Measurements from ENCODE around the gene PTPRJ.

Gene PTPRJ

GRCh38 chr11:48063424-48063978, 83.1 kb downstream of the PTPRJ start:
- peak; percentile 96 for DNase-seq (ENCODE audit: low read depth)

DNA sequence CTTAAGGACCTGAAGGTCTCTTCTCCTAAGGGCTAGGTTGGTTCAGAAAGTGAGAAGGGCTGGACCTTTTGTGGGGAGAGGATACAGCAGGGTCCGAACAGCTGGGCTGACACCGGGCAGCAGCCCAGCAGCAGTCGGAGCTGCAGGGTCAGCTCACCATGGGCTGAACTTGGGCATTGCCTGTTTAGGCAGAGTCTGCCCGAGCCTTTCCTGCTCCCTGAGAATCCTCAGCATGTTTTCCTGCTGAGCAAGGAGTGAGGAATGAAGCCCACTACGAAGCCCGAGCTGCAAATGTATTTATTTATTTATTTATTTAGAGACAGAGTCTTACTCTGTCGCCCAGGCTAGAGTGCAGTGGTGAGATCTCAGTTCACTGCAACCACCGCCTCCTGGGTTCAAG, 83.9 kb downstream of the PTPRJ start:
- no peak for DNase-seq (ENCODE audit: low read depth)
- H3K4me3 ChIP-seq (ENCODE audit: control insufficient read depth, low read depth, low read length) = peak overlapping the region; percentile 1; the same call in 1 of the 2 replicates
- TF ChIP-seq, protein P1, sequence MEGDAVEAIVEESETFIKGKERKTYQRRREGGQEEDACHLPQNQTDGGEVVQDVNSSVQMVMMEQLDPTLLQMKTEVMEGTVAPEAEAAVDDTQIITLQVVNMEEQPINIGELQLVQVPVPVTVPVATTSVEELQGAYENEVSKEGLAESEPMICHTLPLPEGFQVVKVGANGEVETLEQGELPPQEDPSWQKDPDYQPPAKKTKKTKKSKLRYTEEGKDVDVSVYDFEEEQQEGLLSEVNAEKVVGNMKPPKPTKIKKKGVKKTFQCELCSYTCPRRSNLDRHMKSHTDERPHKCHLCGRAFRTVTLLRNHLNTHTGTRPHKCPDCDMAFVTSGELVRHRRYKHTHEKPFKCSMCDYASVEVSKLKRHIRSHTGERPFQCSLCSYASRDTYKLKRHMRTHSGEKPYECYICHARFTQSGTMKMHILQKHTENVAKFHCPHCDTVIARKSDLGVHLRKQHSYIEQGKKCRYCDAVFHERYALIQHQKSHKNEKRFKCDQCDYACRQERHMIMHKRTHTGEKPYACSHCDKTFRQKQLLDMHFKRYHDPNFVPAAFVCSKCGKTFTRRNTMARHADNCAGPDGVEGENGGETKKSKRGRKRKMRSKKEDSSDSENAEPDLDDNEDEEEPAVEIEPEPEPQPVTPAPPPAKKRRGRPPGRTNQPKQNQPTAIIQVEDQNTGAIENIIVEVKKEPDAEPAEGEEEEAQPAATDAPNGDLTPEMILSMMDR (IDR thresholded peaks at IDR 0.05; ENCODE audit: control insufficient read depth, insufficient read depth, low read depth, low read length, missing control alignments) = no peak

More at GRCh38 chr11:48063424-48063978, 83.1 kb downstream of the PTPRJ start:
- TF ChIP-seq, protein P1 (IDR thresholded peaks at IDR 0.05; ENCODE audit: control insufficient read depth, insufficient read depth, low read depth, low read length, missing control alignments) = no peak
- H3K4me3 ChIP-seq (ENCODE audit: control insufficient read depth, low read depth, low read length) = no peak overlapping the region

DNA sequence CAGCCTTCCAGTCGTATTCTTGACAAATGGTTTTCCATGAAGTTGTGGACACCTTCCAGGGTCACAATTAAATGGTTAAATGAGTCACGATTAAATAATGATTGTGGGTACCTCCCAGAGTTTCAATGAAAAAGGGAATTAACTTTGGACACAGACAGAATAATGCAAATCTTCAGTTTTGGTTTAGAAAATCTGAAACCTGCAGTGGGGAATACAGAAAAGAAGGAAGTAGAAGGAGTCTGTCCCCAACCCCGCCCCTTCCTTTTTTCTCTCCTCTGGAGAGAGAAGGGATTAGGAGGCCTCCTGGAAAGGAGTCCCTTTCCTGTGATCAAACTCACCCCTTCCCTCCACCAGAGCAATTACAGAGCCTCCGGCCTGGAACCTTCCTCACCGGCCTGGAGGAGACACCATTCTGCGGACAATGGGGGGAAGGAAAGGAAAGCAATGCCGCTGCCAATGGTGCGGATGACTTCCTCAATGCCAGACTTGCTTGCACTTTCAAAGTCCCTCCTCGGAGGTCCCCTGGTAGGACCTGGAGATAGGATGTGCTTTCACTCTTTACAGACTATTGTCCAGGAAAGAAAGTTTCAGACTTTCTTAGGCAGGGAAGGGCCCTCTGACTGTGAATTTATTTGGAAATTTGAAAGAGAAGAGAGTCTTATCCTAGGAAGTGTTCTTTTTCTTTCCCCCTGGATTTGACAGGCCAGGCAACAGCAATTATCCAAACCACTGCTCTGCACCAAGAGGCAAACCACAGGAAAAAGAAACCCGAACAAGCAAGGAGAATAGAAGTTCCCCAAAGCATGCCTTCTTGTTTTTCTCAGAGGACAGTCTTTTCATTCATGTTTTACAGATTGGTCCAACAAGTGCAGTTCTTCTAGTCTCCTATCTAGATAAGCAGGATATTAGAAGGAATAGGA, 86.8 kb downstream of the PTPRJ start:
- TF ChIP-seq, protein P1 (IDR thresholded peaks at IDR 0.05; ENCODE audit: control insufficient read depth, insufficient read depth, low read depth, low read length, missing control alignments) = no peak
- no peak overlapping the region for H3K4me3 ChIP-seq (ENCODE audit: control insufficient read depth, low read depth, low read length)
- no peak for DNase-seq (ENCODE audit: low read depth)

DNA sequence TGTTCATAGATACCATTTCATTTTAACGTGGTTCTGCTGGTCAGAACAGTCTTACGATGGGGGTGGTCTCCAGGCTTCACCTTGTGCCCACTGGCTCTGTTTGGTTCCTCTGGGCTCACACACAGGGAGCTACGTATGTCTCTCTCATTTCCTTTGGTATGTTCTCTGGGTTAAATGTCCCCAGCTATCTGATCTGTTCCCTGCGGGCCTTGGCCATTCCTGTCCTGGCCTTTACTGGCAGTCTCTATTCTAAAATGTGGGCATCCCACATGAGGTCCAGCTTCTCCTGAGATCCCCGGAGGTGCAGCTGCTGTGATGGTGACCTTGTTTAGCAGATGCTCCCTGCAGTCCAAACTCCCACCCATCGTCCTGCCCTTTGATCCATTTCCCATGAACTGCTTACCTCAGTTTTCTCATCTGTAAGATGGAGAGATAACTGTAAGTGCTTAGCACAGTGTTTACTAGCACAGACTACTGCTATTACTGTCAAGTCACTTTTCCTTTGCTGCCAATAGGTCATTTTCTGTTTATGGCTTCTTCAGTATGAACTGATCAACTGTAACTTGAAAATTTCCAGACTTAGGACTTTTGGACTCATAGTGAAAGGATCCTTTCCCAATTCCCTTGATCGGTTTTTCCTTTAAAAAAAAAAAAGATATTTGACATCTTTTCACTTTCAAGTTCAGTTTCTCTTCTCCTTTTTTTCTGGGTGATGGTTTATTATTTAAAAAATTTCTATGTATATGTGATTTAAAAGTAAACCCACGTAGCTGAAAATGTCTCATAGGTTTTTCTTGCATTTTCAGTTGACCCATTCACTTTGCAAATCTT, 92.9 kb downstream of the PTPRJ start:
- TF ChIP-seq, protein P1 (IDR thresholded peaks at IDR 0.05; ENCODE audit: control insufficient read depth, insufficient read depth, low read depth, low read length, missing control alignments) = no peak
- no peak overlapping the region for H3K4me3 ChIP-seq (ENCODE audit: control insufficient read depth, low read depth, low read length)

GRCh38 chr11:48074425-48075181, 94.2 kb downstream of the PTPRJ start:
- no peak for DNase-seq (ENCODE audit: low read depth)
- TF ChIP-seq, protein P1 (IDR thresholded peaks at IDR 0.05; ENCODE audit: control insufficient read depth, insufficient read depth, low read depth, low read length, missing control alignments) = no peak
- H3K4me3 ChIP-seq (ENCODE audit: control insufficient read depth, low read depth, low read length) = no peak overlapping the region

More for the DNA sequence above, 92.9 kb downstream of the PTPRJ start:
- no peak for DNase-seq (ENCODE audit: low read depth)

DNA sequence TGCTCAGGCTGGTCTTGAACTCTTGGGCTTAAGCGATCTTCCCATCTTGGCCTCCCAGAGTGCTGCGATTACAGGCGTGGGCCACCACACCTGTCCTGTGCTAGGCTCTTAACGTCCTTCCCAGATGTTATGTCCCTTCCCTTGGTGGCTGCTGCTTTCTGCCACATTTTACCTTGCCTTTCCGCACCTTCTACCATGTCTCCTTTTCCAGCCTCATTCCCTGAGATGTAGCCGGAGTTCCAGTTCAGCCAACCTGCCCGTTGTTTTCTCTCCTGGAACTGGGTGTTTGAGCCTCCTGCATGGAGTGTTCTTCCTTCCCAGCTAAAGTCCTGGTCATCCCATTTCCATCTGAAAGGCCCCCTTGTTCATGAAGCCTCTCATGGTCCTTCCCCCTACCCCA, 95.3 kb downstream of the PTPRJ start:
- no peak for DNase-seq (ENCODE audit: low read depth)
- no peak overlapping the region for H3K4me3 ChIP-seq (ENCODE audit: control insufficient read depth, low read depth, low read length)
- TF ChIP-seq, protein P1 (IDR thresholded peaks at IDR 0.05; ENCODE audit: control insufficient read depth, insufficient read depth, low read depth, low read length, missing control alignments) = no peak

Measured in AG09309 (cell line).